Neural progenitor cell (in vitro differentiated cells): ENCODE results near the gene SERPINB6.

ENCODE experiments used
- CTCF ChIP-seq: fragments of 200-600 bp; sonication (generic); IDR thresholded peaks from 2 replicates; pipeline ENCODE4 v1.5.1; 2017; ENCODE audit warnings: antibody characterized with exemption, mild to moderate bottlenecking
- EZH2 ChIP-seq: fragments of 200-600 bp; sonication (generic); IDR thresholded peaks from 2 replicates; pipeline ENCODE4 v1.6.1; 2017; ENCODE audit warnings: antibody characterized with exemption, mild to moderate bottlenecking, moderate library complexity
- EZH2phosphoT487 ChIP-seq: fragments of 200-600 bp; sonication (generic); IDR thresholded peaks from 2 replicates; pipeline ENCODE4 v1.6.1; 2017; ENCODE audit warnings: antibody characterized with exemption

DNA sequence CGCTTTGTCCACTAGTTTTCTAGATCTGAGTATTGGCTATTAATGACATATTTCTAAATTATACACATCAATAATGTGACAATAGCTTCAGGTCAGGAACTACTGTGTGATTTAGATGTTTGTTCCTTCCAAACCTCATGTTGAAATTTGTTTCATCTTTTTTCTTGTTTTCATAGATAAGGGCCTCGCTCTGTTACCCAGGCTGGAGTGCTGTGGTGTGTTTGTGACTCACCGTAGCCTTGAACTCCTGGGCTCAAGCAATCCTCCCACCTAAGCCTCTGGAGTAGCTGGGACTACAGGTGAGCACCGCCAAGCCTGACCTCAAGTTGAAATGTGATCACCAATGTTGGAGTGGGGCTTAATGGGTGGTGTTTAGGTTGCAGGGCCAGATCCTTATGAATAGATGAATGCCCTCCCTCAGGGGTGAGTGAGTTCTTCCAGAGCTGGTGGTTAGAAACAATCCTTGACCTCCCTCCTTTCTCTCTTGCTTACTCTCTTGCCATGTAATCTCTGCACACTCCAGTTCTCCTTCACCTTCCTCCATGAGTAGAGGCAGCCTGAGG lies 22.5 kb upstream of the SERPINB6 start:
- no peak for TF ChIP-seq CTCF
- TF ChIP-seq EZH2, result no peak
- TF ChIP-seq EZH2phosphoT487, result no peak
